Measurements from ENCODE around the gene RUNX2. TPM values are rescaled to one million over a fixed set of nuclear protein-coding genes. Genes with fewer than 3 reads are reported as not detected.

The RUNX2 gene
- total RNA-seq, 3 donors from 2014 or later: 2.0 to 4.4 (median 3.4) TPM

GRCh38 chr6:45428727-45429126 is 100.6 kb downstream of the RUNX2 start:
- no peak for DNase-seq
- Histone ChIP-seq H3K9me3 (no peaks in the 10 kb centered on the region), H3K4me3 (no peak overlapping the region), H3K36me3 (ENCODE audit: low read depth) (no peaks in the 10 kb centered on the region), H3K4me1 (ENCODE audit: low read depth) (no peaks in the 10 kb centered on the region)
- intact Hi-C loops (cut with DNase I, micrococcal nuclease): no loop called here
- TF ChIP-seq CTCF (IDR thresholded peaks at IDR 0.05): no peak
- peak; percentile 33 for ATAC-seq

GRCh38 chr6:45430590-45431202 is 102.6 kb downstream of the RUNX2 start:
- Histone ChIP-seq H3K4me1 (ENCODE audit: low read depth) (peaks cover 6% of the 10 kb centered on the region), H3K36me3 (ENCODE audit: low read depth) (no peaks in the 10 kb centered on the region), H3K9me3 (no peaks in the 10 kb centered on the region), H3K4me3 (no peak overlapping the region)
- no peak for DNase-seq
- no peak for ATAC-seq
- intact Hi-C loops (cut with DNase I, micrococcal nuclease): no loop called here
- TF ChIP-seq CTCF (IDR thresholded peaks at IDR 0.05): no peak

GRCh38 chr6:45431317-45432065 is 103.4 kb downstream of the RUNX2 start:
- Histone ChIP-seq H3K9me3 (no peaks in the 10 kb centered on the region), H3K4me1 (ENCODE audit: low read depth) (peaks cover 6% of the 10 kb centered on the region), H3K4me3 (no peak overlapping the region), H3K36me3 (ENCODE audit: low read depth) (no peaks in the 10 kb centered on the region)
- DNase-seq (no peak), ATAC-seq (no peak)
- intact Hi-C loops (cut with DNase I, micrococcal nuclease): no loop called here
- TF ChIP-seq CTCF (IDR thresholded peaks at IDR 0.05): no peak

GRCh38 chr6:45432977-45433376 is 104.8 kb downstream of the RUNX2 start:
- ATAC-seq: no peak

More at GRCh38 chr6:45432977-45433376, 104.8 kb downstream of the RUNX2 start:
- intact Hi-C loops (cut with DNase I, micrococcal nuclease): no loop called here
- Histone ChIP-seq H3K36me3 (ENCODE audit: low read depth) (no peaks in the 10 kb centered on the region), H3K4me3 (no peak overlapping the region), H3K9me3 (no peaks in the 10 kb centered on the region), H3K4me1 (ENCODE audit: low read depth) (peaks cover 10% of the 10 kb centered on the region)
- no peak for TF ChIP-seq CTCF (IDR thresholded peaks at IDR 0.05)
- no peak for DNase-seq
